DND-41 (cell line): ENCODE measurements around the gene ZNF652.

Experiments
- ATAC-seq: fragments of 200-7000 bp; cut with Tn5 transposase; 3 replicates; pipeline ENCODE4 v1.9.1; 2021; ENCODE audit warnings: low read depth; ENCODE audit not compliant: insufficient read depth
- DNase-seq: peaks from one replicate; pipeline ENCODE4 v3.0.0-alpha.2; 2020
- H2AFZ ChIP-seq: 2 replicates; pipeline ENCODE4 v1.6.0; 2012; ENCODE audit warnings: low read depth, low read length
- H3K27ac ChIP-seq: 2 replicates; pipeline ENCODE4 v1.5.1; 2012; ENCODE audit warnings: low read length, inconsistent platforms
- H3K27me3 ChIP-seq: fragments of 200-600 bp; sonication (generic); 2 replicates; pipeline ENCODE4 v1.6.0; 2012; ENCODE audit warnings: low read length, mild to moderate bottlenecking, inconsistent platforms; ENCODE audit not compliant: insufficient read depth, poor library complexity
- H3K36me3 ChIP-seq: 2 replicates; pipeline ENCODE4 v1.5.1; 2012; ENCODE audit warnings: low read length, inconsistent platforms; ENCODE audit not compliant: insufficient read depth
- H3K4me1 ChIP-seq: 2 replicates; pipeline ENCODE4 v1.5.1; 2012; ENCODE audit warnings: mild to moderate bottlenecking, low read length; ENCODE audit not compliant: insufficient read depth
- H3K4me2 ChIP-seq: 2 replicates; pipeline ENCODE4 v1.6.0; 2012; ENCODE audit warnings: mild to moderate bottlenecking, moderate library complexity, low read length, inconsistent platforms; ENCODE audit not compliant: insufficient read depth
- H3K4me3 ChIP-seq, 2 experiments: fragments of 200-600 bp in 1 of 2; shearing (Covaris generic) in 1 of 2; 2 replicates each; pipeline ENCODE4 v1.5.1; 2012 to 2016; ENCODE audit warnings: inconsistent platforms in 2 of 2, low read length in 2 of 2, mild to moderate bottlenecking in 2 of 2, low read depth in 1 of 2, moderate library complexity in 1 of 2
- H3K79me2 ChIP-seq: 2 replicates; pipeline ENCODE4 v1.6.0; 2012; ENCODE audit warnings: low read length, inconsistent platforms; ENCODE audit not compliant: insufficient read depth
- H3K9ac ChIP-seq: 2 replicates; pipeline ENCODE4 v1.6.0; 2012; ENCODE audit warnings: low read depth, mild to moderate bottlenecking, inconsistent platforms, low read length, moderate library complexity
- H3K9me3 ChIP-seq: 2 replicates; pipeline ENCODE4 v1.5.1; 2012; ENCODE audit warnings: low read length, moderate library complexity, mild to moderate bottlenecking, inconsistent platforms; ENCODE audit not compliant: insufficient read depth, severe bottlenecking
- H4K20me1 ChIP-seq: 2 replicates; pipeline ENCODE4 v1.6.0; 2012; ENCODE audit warnings: low read length; ENCODE audit not compliant: insufficient read depth
- EZH2 ChIP-seq: IDR thresholded peaks from 3 replicates; pipeline ENCODE4 v1.6.1; 2012; ENCODE audit warnings: borderline replicate concordance, low read depth, mild to moderate bottlenecking, moderate library complexity, low read length, inconsistent platforms; ENCODE audit not compliant: severe bottlenecking
- TF ChIP-seq, protein P1 (sequence below): IDR thresholded peaks from 2 replicates; pipeline ENCODE4 v1.5.1; 2012; ENCODE audit warnings: borderline replicate concordance, low read length, moderate library complexity, mild to moderate bottlenecking; ENCODE audit not compliant: poor library complexity, severe bottlenecking; ENCODE audit errors: extremely low read depth

Gene ZNF652

GRCh38 chr17:49339354-49339753 lies 22.7 kb downstream of the ZNF652 start:
- H3K36me3 ChIP-seq = no peaks in the 10 kb centered on the region
- TF ChIP-seq EZH2 = no peak
- TF ChIP-seq, protein P1, sequence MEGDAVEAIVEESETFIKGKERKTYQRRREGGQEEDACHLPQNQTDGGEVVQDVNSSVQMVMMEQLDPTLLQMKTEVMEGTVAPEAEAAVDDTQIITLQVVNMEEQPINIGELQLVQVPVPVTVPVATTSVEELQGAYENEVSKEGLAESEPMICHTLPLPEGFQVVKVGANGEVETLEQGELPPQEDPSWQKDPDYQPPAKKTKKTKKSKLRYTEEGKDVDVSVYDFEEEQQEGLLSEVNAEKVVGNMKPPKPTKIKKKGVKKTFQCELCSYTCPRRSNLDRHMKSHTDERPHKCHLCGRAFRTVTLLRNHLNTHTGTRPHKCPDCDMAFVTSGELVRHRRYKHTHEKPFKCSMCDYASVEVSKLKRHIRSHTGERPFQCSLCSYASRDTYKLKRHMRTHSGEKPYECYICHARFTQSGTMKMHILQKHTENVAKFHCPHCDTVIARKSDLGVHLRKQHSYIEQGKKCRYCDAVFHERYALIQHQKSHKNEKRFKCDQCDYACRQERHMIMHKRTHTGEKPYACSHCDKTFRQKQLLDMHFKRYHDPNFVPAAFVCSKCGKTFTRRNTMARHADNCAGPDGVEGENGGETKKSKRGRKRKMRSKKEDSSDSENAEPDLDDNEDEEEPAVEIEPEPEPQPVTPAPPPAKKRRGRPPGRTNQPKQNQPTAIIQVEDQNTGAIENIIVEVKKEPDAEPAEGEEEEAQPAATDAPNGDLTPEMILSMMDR = no peak
- H3K9me3 ChIP-seq = no peaks in the 10 kb centered on the region
- H4K20me1 ChIP-seq = peaks cover 41% of the 10 kb centered on the region
- DNase-seq (no peak), ATAC-seq (no peak)
- H3K4me3 ChIP-seq = no peak overlapping the region
- peaks cover 17% of the 10 kb centered on the region for H3K79me2 ChIP-seq
- no peak overlapping the region for H3K27ac ChIP-seq
- no peaks in the 10 kb centered on the region for H3K27me3 ChIP-seq
- H3K9ac ChIP-seq = no peak overlapping the region
- no peak overlapping the region for H2AFZ ChIP-seq
- no peak overlapping the region for H3K4me2 ChIP-seq
- H3K4me1 ChIP-seq = peaks cover 22% of the 10 kb centered on the region

DNA sequence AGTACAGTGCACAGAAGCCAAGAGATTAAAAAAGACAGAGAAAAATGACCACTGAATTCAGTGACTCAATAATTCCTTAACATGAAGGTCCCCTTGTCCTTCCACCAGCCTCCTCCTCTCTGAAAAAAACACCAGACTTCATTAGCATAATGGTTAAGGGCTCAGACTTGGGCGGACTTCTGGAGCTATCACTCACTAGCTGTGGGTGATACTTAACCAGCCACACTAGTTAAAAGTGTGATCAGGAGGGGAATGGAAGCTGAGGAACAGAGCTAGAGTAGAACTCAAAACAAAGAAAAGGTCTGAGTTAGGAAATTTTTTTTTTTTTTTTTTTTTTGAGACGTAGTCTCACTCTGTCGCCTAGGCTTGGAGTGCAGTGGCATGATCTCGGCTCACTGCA lies 23.2 kb downstream of the ZNF652 start:
- no peaks in the 10 kb centered on the region for H3K27me3 ChIP-seq
- H3K9ac ChIP-seq = no peak overlapping the region
- DNase-seq = no peak
- peaks cover 22% of the 10 kb centered on the region for H3K4me1 ChIP-seq
- peaks cover 17% of the 10 kb centered on the region for H3K79me2 ChIP-seq
- TF ChIP-seq, protein P1 = no peak
- no peak for TF ChIP-seq EZH2
- peaks cover 41% of the 10 kb centered on the region for H4K20me1 ChIP-seq
- ATAC-seq = no peak
- H2AFZ ChIP-seq = no peak overlapping the region
- H3K9me3 ChIP-seq = no peaks in the 10 kb centered on the region
- H3K27ac ChIP-seq = no peak overlapping the region
- no peaks in the 10 kb centered on the region for H3K36me3 ChIP-seq
- H3K4me3 ChIP-seq = no peak overlapping the region
- H3K4me2 ChIP-seq = no peak overlapping the region

- Histone ChIP-seq H3K4me2 (no peak overlapping the region), H3K4me1 (peaks cover 13% of the 10 kb centered on the region), H2AFZ (no peak overlapping the region), H4K20me1 (peaks cover 32% of the 10 kb centered on the region), H3K27me3 (no peaks in the 10 kb centered on the region), H3K36me3 (no peaks in the 10 kb centered on the region), H3K9ac (no peak overlapping the region), H3K9me3 (no peaks in the 10 kb centered on the region), H3K4me3 (no peak overlapping the region), H3K27ac (no peak overlapping the region), H3K79me2 (peaks cover 15% of the 10 kb centered on the region)
- DNase-seq (no peak), ATAC-seq (no peak)
- TF ChIP-seq EZH2 = no peak
- TF ChIP-seq, protein P1 = no peak
Measured at GRCh38 chr17:49337884-49338283, 24.2 kb downstream of the ZNF652 start.
